HepG2 (cell line): ENCODE data around the gene PCYT2. TPM values are rescaled to one million over a fixed set of nuclear protein-coding genes. Genes with fewer than 3 reads are reported as not detected.
A peak's percentile ranks its signal among the peaks of the same experiment; 100 is the strongest.

ENCODE experiments used
- ATF6 ChIP-seq: sonication (generic); formaldehyde crosslinking; conservative IDR thresholded peaks from 2 replicates; pipeline ENCODE4 v1.4.0; 2020; ENCODE audit warnings: missing genetic modification reagents
- CSRNP1 ChIP-seq: sonication (generic); formaldehyde crosslinking; IDR thresholded peaks from 2 replicates; pipeline ENCODE4 v1.8.1; 2023; ENCODE audit warnings: mild to moderate bottlenecking, missing genetic modification reagents
- FIP1L1 ChIP-seq: fragments of 200-400 bp; formaldehyde crosslinking; IDR thresholded peaks from 2 replicates; pipeline ENCODE4 v1.6.1; 2018; ENCODE audit warnings: low read depth, mild to moderate bottlenecking, low read length, moderate library complexity, borderline replicate concordance; ENCODE audit not compliant: insufficient read depth
- HIC2 ChIP-seq: sonication (generic); formaldehyde crosslinking; IDR thresholded peaks from 2 replicates; pipeline ENCODE4 v1.9.0; 2022; ENCODE audit warnings: low read depth, missing genetic modification reagents
- NCOR1 ChIP-seq: fragments of 200-600 bp; sonication (generic); IDR thresholded peaks from 2 replicates; pipeline ENCODE4 v1.7.0; 2017; ENCODE audit warnings: antibody characterized with exemption, low read length, borderline replicate concordance
- POLR2AphosphoS5 ChIP-seq: IDR thresholded peaks from 2 replicates; pipeline ENCODE4 v1.6.1; 2012; ENCODE audit warnings: low read depth, low read length
- RXRB ChIP-seq: IDR thresholded peaks from 2 replicates; pipeline ENCODE4 v1.6.1; 2016; ENCODE audit warnings: borderline replicate concordance, missing genetic modification reagents, missing compliant biosample characterization
- TCF7L2 ChIP-seq: IDR thresholded peaks from 2 replicates; pipeline ENCODE4 v1.6.1; 2011; ENCODE audit warnings: mild to moderate bottlenecking, low read depth, low read length, moderate library complexity
- ZNF136 ChIP-seq: sonication (generic); formaldehyde crosslinking; IDR thresholded peaks from 2 replicates; pipeline ENCODE4 v1.8.1; 2022; ENCODE audit warnings: low read depth, mild to moderate bottlenecking, moderate library complexity, missing genetic modification reagents
- ZNF18 ChIP-seq: sonication (generic); formaldehyde crosslinking; IDR thresholded peaks from 2 replicates; pipeline ENCODE4 v1.8.0; 2022; ENCODE audit warnings: mild to moderate bottlenecking, missing genetic modification reagents; ENCODE audit not compliant: insufficient replicate concordance
- ZNF383 ChIP-seq: sonication (generic); formaldehyde crosslinking; IDR thresholded peaks from 2 replicates; pipeline ENCODE4 v1.4.0; 2020; ENCODE audit warnings: missing genetic modification reagents, mild to moderate bottlenecking, borderline replicate concordance
- ZNF546 ChIP-seq: sonication (generic); formaldehyde crosslinking; conservative IDR thresholded peaks from 2 replicates; pipeline ENCODE4 v1.8.1; 2023; ENCODE audit warnings: mild to moderate bottlenecking, missing genetic modification reagents
- ZNF75D ChIP-seq: sonication (generic); formaldehyde crosslinking; IDR thresholded peaks from 2 replicates; pipeline ENCODE4 v1.8.1; 2023; ENCODE audit warnings: missing genetic modification reagents, mild to moderate bottlenecking, borderline replicate concordance
- ZUFSP ChIP-seq: sonication (generic); formaldehyde crosslinking; IDR thresholded peaks from 2 replicates; pipeline ENCODE4 v1.9.0; 2021; ENCODE audit warnings: missing genetic modification reagents, mild to moderate bottlenecking, borderline replicate concordance
- ZXDC ChIP-seq: sonication (generic); formaldehyde crosslinking; IDR thresholded peaks from 2 replicates; pipeline ENCODE4 v1.5.0; 2020; ENCODE audit warnings: mild to moderate bottlenecking, missing genetic modification reagents
- polyA plus RNA-seq, 8 experiments: library from polyadenylated mRNA; depleted of rRNA in 3 of 8; stranded (reverse) in 7 of 8; unstranded in 1 of 8; fragments of >200 nt; fragmentation: Illumina TruSeq in 4 of 8; extraction: Trizol in 4 of 8; gene quantifications; 2 replicates each; pipeline versions ENCODE4 v1.2.1 to v1.2.3, GENCODE V29; 2011 to 2016; ENCODE audit warnings: low read depth in 4 of 8, missing spikeins in 1 of 8, mixed read lengths in 1 of 8; ENCODE audit not compliant: insufficient read depth in 1 of 8
- total RNA-seq, 5 experiments: library from RNA; depleted of rRNA; stranded (reverse); fragments of >200 nt; fragmentation: Illumina TruSeq; extraction: Trizol; gene quantifications; 2 replicates each; pipeline ENCODE4 v1.2.3, GENCODE V29; 2016; ENCODE audit warnings: low read depth in 1 of 5

PCYT2 gene
- total and polyA plus RNA-seq, 2 of the 13 experiments (the other 11 are each of a cell fraction or from before 2014, with no cell fraction given) = 147 to 297 TPM

GRCh38 chr17:81860756-81861568 lies 50.2 kb downstream of the PCYT2 start (continued):
- TF ChIP-seq HIC2 (CRISPR knock-in tag) (no peak), ATF6 (CRISPR knock-in tag) (peak; percentile 51; the same call in 1 of the 2 replicates), NCOR1 (peak; percentile 45; the same call in 1 of the 2 replicates), ZNF18 (no peak), ZNF383 (CRISPR knock-in tag) (no peak), ZUFSP (CRISPR knock-in tag) (no peak), RXRB (CRISPR knock-in tag) (0 out of 2 replicates have a peak, but pooled peaks have one; percentile 8), CSRNP1 (CRISPR knock-in tag) (no peak), ZNF546 (CRISPR knock-in tag) (peak; percentile 76; the same call in 1 of the 2 replicates), ZNF75D (peak; percentile 85; the same call in 1 of the 2 replicates), ZXDC (CRISPR knock-in tag) (0 out of 2 replicates have a peak, but pooled peaks have one; percentile 85), ZNF136 (CRISPR knock-in tag) (no peak; the same call in 1 of the 2 replicates), FIP1L1 (no peak), POLR2AphosphoS5 (peak; percentile 94), TCF7L2 (no peak)
